Measurements from ENCODE around the gene TCF12. TPM values are rescaled to one million over a fixed set of nuclear protein-coding genes. Genes with fewer than 3 reads are reported as not detected.
A peak's percentile ranks its signal among the peaks of the same experiment; 100 is the strongest.
"Not testable (repeated sequence)": the region's sequence is repeated elsewhere in the genome, so short reads cannot be mapped to it uniquely, and the experiment has no call there.

The TCF12 gene
- total RNA-seq, 1 donor from 2014 or later: 46.5 TPM

- no peak for DNase-seq (ENCODE audit: missing footprints)
- no peak for ATAC-seq
- intact Hi-C loops (cut with DNase I): loop anchor here (10.0 kb wide), 1 partner anchor 249 kb away; no protein-coding TSS in a partner anchor
These were observed 215.7 kb downstream of the TCF12 start for GRCh38 chr15:57134071-57134605.

- DNase-seq (ENCODE audit: missing footprints) (no peak), ATAC-seq (no peak)
- intact Hi-C loops (cut with DNase I): loop anchor here (10.0 kb wide), 1 partner anchor 250 kb away; no protein-coding TSS in a partner anchor
These were observed 216.4 kb downstream of the TCF12 start for GRCh38 chr15:57134851-57135250.

GRCh38 chr15:57135800-57136199, 217.4 kb downstream of the TCF12 start:
- intact Hi-C loops (cut with DNase I): loop anchor here (10.0 kb wide), 1 partner anchor 251 kb away; no protein-coding TSS in a partner anchor
- DNase-seq (ENCODE audit: missing footprints) (no peak), ATAC-seq (no peak)

- intact Hi-C loops (cut with DNase I): loop anchor here (2.0 to 10.0 kb wide), 2 partner anchors 220 to 254 kb away; partner anchors contain the start of gene TCF12
- DNase-seq (ENCODE audit: missing footprints) (no peak), ATAC-seq (peak; percentile 79)
These were observed 219.9 kb downstream of the TCF12 start for GRCh38 chr15:57138349-57138788.

GRCh38 chr15:57143511-57144078, 225.2 kb downstream of the TCF12 start:
- DNase-seq (ENCODE audit: missing footprints): no peak
- no peak for ATAC-seq
- intact Hi-C loops (cut with DNase I): loop anchor here (5.0 to 10.0 kb wide), 2 partner anchors 321 to 649 kb away; no protein-coding TSS in a partner anchor

- DNase-seq (ENCODE audit: missing footprints) (no peak), ATAC-seq (no peak)
- intact Hi-C loops (cut with DNase I): loop anchor here (5.0 to 10.0 kb wide), 2 partner anchors 322 to 650 kb away; no protein-coding TSS in a partner anchor
These were observed 226.0 kb downstream of the TCF12 start for GRCh38 chr15:57144448-57144847.

- ATAC-seq (peak; percentile 59), DNase-seq (ENCODE audit: missing footprints) (no peak)
These were observed 228.2 kb downstream of the TCF12 start for GRCh38 chr15:57146506-57147201.

GRCh38 chr15:57147621-57148020, 229.2 kb downstream of the TCF12 start:
- no peak for ATAC-seq

More at GRCh38 chr15:57146506-57147201, 228.2 kb downstream of the TCF12 start:
- intact Hi-C loops (cut with DNase I): loop anchor here (1.0 to 10.0 kb wide), 3 partner anchors 67 to 652 kb away; no protein-coding TSS in a partner anchor

GRCh38 chr15:57148262-57148661, 229.8 kb downstream of the TCF12 start:
- DNase-seq (ENCODE audit: missing footprints) (no peak), ATAC-seq (peak; percentile 65)
- intact Hi-C loops (cut with DNase I): loop anchor here (10.0 kb wide), 1 partner anchor 653 kb away; no protein-coding TSS in a partner anchor

More at GRCh38 chr15:57147621-57148020, 229.2 kb downstream of the TCF12 start:
- DNase-seq (ENCODE audit: missing footprints): no peak
- intact Hi-C loops (cut with DNase I): loop anchor here (1.0 to 10.0 kb wide), 2 partner anchors 66 to 653 kb away; no protein-coding TSS in a partner anchor

GRCh38 chr15:57149196-57149595, 230.8 kb downstream of the TCF12 start:
- DNase-seq (ENCODE audit: missing footprints) (no peak), ATAC-seq (peak; percentile 39)
- intact Hi-C loops (cut with DNase I): loop anchor here (10.0 kb wide), 1 partner anchor 654 kb away; no protein-coding TSS in a partner anchor

- ATAC-seq (no peak), DNase-seq (ENCODE audit: missing footprints) (no peak)
- intact Hi-C loops (cut with DNase I): loop anchor here (10.0 kb wide), 1 partner anchor 375 kb away; no protein-coding TSS in a partner anchor
These were observed 231.8 kb downstream of the TCF12 start for GRCh38 chr15:57150066-57150865.

GRCh38 chr15:57150866-57151203, 232.4 kb downstream of the TCF12 start:
- intact Hi-C loops (cut with DNase I): loop anchor here (10.0 kb wide), 1 partner anchor 374 kb away; no protein-coding TSS in a partner anchor
- not testable (repeated sequence) for DNase-seq (ENCODE audit: missing footprints); ATAC-seq

GRCh38 chr15:57152133-57152532, 233.7 kb downstream of the TCF12 start:
- intact Hi-C loops (cut with DNase I): loop anchor here (10.0 kb wide), 1 partner anchor 373 kb away; no protein-coding TSS in a partner anchor
- ATAC-seq (no peak), DNase-seq (ENCODE audit: missing footprints) (no peak)

- DNase-seq (ENCODE audit: missing footprints) (no peak), ATAC-seq (no peak)
- intact Hi-C loops (cut with DNase I): loop anchor here (10.0 kb wide), 1 partner anchor 372 kb away; no protein-coding TSS in a partner anchor
These were observed 234.5 kb downstream of the TCF12 start for GRCh38 chr15:57152666-57153539.

- ATAC-seq (peak; percentile 68), DNase-seq (ENCODE audit: missing footprints) (no peak)
- intact Hi-C loops (cut with DNase I): loop anchor here (10.0 kb wide), 1 partner anchor 368 kb away; no protein-coding TSS in a partner anchor
These were observed 237.9 kb downstream of the TCF12 start for GRCh38 chr15:57156210-57156884.

- intact Hi-C loops (cut with DNase I): loop anchor here (10.0 kb wide), 1 partner anchor 366 kb away; no protein-coding TSS in a partner anchor
- ATAC-seq (peak; percentile 83), DNase-seq (ENCODE audit: missing footprints) (no peak)
These were observed 240.1 kb downstream of the TCF12 start for GRCh38 chr15:57158589-57158988.
